SH-SY5Y (cell line): ENCODE data around the gene TFEB.

ENCODE experiments used
- GATA2 ChIP-seq: IDR thresholded peaks from 2 replicates; pipeline ENCODE4 v1.6.1; 2011; ENCODE audit warnings: mild to moderate bottlenecking, low read depth, low read length
- GATA3 ChIP-seq: IDR thresholded peaks from 2 replicates; pipeline ENCODE4 v1.6.1; 2011; ENCODE audit warnings: low read depth, mild to moderate bottlenecking, low read length, moderate library complexity

DNA sequence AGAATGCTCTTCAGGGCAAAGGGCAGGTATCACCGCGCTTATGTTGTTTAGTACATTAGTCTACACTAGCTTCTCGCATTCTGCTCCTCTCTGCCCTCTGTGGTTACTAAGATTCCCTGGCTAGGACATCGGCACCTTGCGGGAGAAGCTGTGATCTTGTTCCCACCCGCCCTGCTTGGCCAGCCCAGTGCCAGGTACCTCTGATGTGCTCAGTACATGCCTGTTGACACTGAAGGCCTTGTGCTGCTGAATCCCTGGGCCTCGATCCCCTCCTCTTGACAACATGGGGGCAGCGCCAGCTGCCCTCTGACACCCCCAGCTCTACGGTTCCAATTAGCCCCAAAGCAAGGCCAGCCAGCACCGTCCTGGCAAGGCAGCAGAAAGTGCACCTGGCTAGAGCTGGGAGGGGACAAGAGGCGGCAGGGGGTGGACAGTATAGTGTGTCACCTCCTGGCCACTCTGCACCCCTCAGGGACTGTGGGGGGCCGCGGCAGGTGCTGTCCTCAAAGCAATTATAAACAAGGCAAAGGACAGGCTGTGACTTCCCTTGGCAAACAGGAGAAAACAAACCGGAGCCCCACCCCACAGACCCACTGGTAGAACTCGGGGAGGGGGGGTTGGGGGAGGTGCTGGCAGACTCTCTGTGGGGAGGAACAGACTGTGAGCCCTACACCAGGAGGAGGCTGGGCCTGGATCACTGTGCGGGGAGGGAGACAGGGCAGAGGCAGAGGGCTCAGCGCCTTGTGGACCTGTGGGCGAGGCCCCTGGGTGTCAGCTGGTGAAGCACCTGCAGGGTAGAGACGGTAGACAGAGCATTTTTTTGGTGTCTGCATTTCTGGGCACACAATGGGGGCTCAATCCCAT is 7.1 kb downstream of the TFEB start:
- TF ChIP-seq GATA3 (no peak), GATA2 (no peak)
